ENCODE data around the gene ANKIB1.
"Not testable (repeated sequence)": the region's sequence is repeated elsewhere in the genome, so short reads cannot be mapped to it uniquely, and the experiment has no call there.

The ANKIB1 gene

GRCh38 chr7:92325858-92326257 lies 80.1 kb downstream of the ANKIB1 start:
- DNase-seq (ENCODE audit: low read depth): no peak

- DNase-seq (ENCODE audit: low read depth): no peak
Measured at GRCh38 chr7:92330835-92331438, 85.2 kb downstream of the ANKIB1 start.

- DNase-seq (ENCODE audit: low read depth): no peak
Measured at GRCh38 chr7:92331508-92331907, 85.7 kb downstream of the ANKIB1 start.

- no peak for DNase-seq (ENCODE audit: low read depth)
Measured at GRCh38 chr7:92332782-92333181, 87.0 kb downstream of the ANKIB1 start.

- DNase-seq (ENCODE audit: low read depth): no peak
Measured at GRCh38 chr7:92333866-92334265, 88.1 kb downstream of the ANKIB1 start.

GRCh38 chr7:92335574-92335973 lies 89.8 kb downstream of the ANKIB1 start:
- DNase-seq (ENCODE audit: low read depth): no peak

GRCh38 chr7:92336662-92337340 lies 91.0 kb downstream of the ANKIB1 start:
- no peak for DNase-seq (ENCODE audit: low read depth)

- no peak for DNase-seq (ENCODE audit: low read depth)
Measured at GRCh38 chr7:92340016-92340415, 94.2 kb downstream of the ANKIB1 start.

- DNase-seq (ENCODE audit: low read depth): no peak
Measured at GRCh38 chr7:92343714-92344113, 97.9 kb downstream of the ANKIB1 start.

- no peak for DNase-seq (ENCODE audit: low read depth)
Measured at GRCh38 chr7:92352009-92352408, 106.2 kb downstream of the ANKIB1 start.

GRCh38 chr7:92354214-92354613 lies 108.4 kb downstream of the ANKIB1 start:
- DNase-seq (ENCODE audit: low read depth): no peak

GRCh38 chr7:92356406-92356805 lies 110.6 kb downstream of the ANKIB1 start:
- DNase-seq (ENCODE audit: low read depth): no peak

- no peak for DNase-seq (ENCODE audit: low read depth)
Measured at GRCh38 chr7:92357260-92357659, 111.5 kb downstream of the ANKIB1 start.

GRCh38 chr7:92359179-92359578 lies 113.4 kb downstream of the ANKIB1 start:
- not testable (repeated sequence) for DNase-seq (ENCODE audit: low read depth)

- DNase-seq (ENCODE audit: low read depth): no peak
Measured at GRCh38 chr7:92359801-92360200, 114.0 kb downstream of the ANKIB1 start.

GRCh38 chr7:92360387-92360786 lies 114.6 kb downstream of the ANKIB1 start:
- no peak for DNase-seq (ENCODE audit: low read depth)

- no peak for DNase-seq (ENCODE audit: low read depth)
Measured at GRCh38 chr7:92362131-92362530, 116.4 kb downstream of the ANKIB1 start.

GRCh38 chr7:92366730-92367129 lies 121.0 kb downstream of the ANKIB1 start:
- no peak for DNase-seq (ENCODE audit: low read depth)

GRCh38 chr7:92368741-92369140 lies 123.0 kb downstream of the ANKIB1 start:
- no peak for DNase-seq (ENCODE audit: low read depth)

GRCh38 chr7:92375013-92375412 lies 129.2 kb downstream of the ANKIB1 start:
- DNase-seq (ENCODE audit: low read depth): no peak

- DNase-seq (ENCODE audit: low read depth): no peak
Measured at GRCh38 chr7:92391071-92391470, 145.3 kb downstream of the ANKIB1 start.

- no peak for DNase-seq (ENCODE audit: low read depth)
Measured at GRCh38 chr7:92397542-92397941, 151.8 kb downstream of the ANKIB1 start.

GRCh38 chr7:92400013-92400412 lies 154.2 kb downstream of the ANKIB1 start:
- DNase-seq (ENCODE audit: low read depth): no peak

Data from activated T-cell treated with anti-CD3 and anti-CD28 coated beads for 48 hours (primary cell).